Globus pallidus (tissue), 1 donor: ENCODE measurements around the gene TMEM209.
"Not testable (repeated sequence)": the region's sequence is repeated elsewhere in the genome, so short reads cannot be mapped to it uniquely, and the experiment has no call there.

Experiments used
- DNase-seq: peaks from one replicate; pipeline ENCODE4 v3.0.0-alpha.2; 2015; ENCODE audit warnings: low spot score

The TMEM209 gene

DNA sequence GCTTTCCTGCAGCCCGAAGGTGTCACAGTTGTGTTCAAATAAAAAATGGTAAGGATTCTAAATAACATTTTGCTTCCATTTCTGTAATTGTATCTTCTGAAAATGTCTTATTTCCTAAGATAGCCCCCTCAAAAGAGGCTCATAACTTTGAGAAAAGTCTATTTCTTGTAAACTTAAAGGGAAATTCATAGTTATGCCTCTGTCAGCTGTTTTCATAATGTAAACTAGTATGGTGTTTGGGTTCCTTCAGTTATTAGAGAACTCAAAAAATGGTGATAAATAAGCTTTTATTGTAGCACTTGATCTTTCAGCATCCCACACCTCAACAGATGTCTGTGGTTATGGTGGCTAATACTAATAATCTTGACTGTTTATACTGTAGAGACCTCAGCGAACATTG is 77.8 kb downstream of the TMEM209 start:
- DNase-seq, result no peak

DNA sequence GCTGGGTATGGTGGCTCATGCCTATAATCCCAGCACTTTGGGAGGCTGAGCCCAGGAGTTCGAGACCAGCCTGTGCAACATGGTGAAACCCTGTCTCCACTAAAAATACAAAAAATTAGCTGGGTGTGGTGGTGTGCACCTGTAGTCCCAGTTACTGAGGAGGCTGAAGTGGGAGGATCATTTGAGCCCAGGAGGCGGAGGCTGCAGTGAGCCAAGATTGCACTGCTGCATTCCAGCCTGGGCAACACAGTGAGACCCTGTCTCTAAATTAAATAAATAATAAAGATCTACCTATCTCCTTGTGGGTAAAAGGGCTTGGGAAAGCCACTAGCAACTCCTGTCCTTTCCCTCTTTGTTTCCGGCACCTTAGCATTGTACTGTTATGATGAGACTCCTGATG is 78.4 kb downstream of the TMEM209 start:
- not testable (repeated sequence) for DNase-seq

DNA sequence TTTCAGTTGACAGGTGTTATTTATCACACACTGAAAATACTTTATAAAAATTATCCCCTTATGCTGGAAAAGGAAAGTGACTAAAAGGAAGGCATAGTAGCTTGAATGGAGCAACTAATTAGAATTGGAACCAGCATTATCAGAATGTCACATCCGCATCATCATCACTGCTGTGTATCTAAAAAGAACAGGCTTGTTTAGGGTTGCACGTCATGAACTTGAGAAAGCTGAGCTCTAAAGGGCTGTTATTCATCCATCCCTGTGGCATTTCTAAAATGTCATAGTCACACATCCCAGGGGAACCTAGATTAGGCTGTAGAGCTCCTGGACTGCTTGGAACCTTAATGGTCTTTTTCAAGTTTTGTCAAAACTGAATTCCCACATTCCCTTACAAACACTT is 80.5 kb downstream of the TMEM209 start:
- DNase-seq, result no peak

DNA sequence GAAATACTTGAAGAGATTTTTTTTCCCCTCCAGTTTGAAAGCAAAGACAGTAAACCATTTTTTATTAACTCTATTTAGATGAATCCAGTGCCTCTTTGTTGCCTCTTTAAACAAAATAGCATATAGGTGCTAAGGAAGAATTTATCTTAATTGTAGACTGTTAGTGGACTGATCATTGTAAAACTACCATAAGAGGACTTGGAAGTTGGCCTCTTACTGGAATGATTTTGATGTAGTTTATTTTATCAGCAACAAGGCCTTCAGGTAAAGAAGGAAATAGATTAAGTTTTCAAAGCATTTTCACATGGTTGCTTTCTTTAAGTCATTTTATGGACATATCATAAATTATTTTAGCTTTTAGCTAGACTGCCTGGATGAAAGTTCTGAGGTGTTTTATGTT is 81.7 kb downstream of the TMEM209 start:
- no peak for DNase-seq

DNA sequence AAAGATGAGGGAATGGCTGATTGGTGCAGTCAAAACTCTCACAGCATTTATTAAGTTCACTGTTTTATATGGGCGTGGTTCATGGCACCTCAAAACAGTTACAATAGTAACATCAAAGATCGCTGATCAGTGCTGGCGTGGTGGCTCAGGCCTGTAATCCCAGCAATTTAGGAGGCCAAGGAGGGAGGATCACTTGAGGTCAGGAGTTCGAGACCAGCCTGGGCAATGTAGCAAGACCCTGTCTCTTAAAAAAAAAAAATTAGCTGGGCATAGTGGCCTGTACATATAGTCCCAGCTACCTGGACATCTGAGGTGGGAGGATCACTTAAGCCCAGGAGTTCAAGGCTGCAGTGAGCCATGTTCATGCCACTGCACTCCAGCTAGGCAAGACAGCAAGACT is 86.4 kb downstream of the TMEM209 start:
- no peak for DNase-seq

DNA sequence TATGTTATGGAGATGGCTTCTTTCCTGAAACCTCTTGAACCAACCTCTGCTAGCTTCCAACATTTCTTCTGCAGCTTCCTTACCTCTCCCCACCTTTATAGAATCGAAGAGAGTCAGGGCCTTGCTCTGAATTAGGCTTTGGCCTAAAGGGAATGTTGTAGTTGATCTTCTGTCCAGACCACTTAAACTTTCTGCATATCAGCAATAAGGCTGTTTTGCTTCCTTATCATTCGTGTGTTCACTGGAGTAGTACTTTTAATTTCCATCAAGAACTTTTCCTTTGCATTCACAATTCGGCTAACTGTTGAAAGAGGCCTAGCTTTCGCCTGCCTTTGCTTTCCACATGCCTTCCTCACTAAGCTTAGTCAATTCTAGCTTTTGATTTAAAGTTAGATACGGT is 86.9 kb downstream of the TMEM209 start:
- DNase-seq, result no peak

DNA sequence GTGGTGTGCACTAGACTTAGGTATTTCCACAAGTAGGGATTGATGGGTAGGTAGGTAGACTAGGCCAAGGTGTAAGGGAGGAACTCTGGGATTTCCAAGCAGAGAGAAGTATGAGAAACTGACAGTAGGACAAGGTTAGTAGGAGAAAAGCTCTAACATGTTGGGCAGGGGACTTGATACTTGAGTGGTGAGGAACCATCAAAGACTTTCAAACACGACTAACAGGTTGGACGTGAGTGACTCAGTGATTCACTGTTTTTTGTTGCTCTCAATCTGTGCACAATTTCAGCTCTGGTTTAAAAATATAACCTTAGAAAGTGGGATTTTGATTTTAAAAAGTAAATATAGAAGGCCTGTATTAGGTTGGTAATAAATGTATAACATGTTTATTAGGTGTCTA is 90.4 kb downstream of the TMEM209 start:
- DNase-seq, result no peak
